CD4-positive, alpha-beta T cell (primary cell): ENCODE measurements around the gene TMLHE. TPM values are rescaled to one million over a fixed set of nuclear protein-coding genes. Genes with fewer than 3 reads are reported as not detected.
"Not testable (repeated sequence)": the region's sequence is repeated elsewhere in the genome, so short reads cannot be mapped to it uniquely, and the experiment has no call there.

Experiments used
- ATAC-seq: fragments of 200-7000 bp; cut with Tn5 transposase; one replicate; pipeline ENCODE4 v1.10.0; 2022; ENCODE audit warnings: mild to moderate bottlenecking; ENCODE audit not compliant: poor library complexity
- CTCF ChIA-PET: fragments of 350-600 bp; sonication (Branson Sonifier 250); formaldehyde crosslinking; loops from one replicate; lab custom pipeline; 2021; ENCODE audit warnings: antibody characterized with exemption, inconsistent platforms; lab: Charles Lee
- POLR2A ChIA-PET: fragments of 350-600 bp; sonication (Branson Sonifier 250); formaldehyde crosslinking; loops from one replicate; lab custom pipeline; 2021; ENCODE audit warnings: antibody characterized with exemption, inconsistent platforms; lab: Charles Lee
- DNase-seq, 14 experiments: peaks; one replicate each; pipeline ENCODE4 v3.0.0-alpha.2; 2013 to 2020; ENCODE audit warnings: mixed read lengths in 2 of 14
- H3K27ac ChIP-seq, 2 donors: one replicate each; pipeline versions ENCODE4 v1.5.1 to v1.7.0; 2013; ENCODE audit warnings: low read length in 2 of 2, low read depth in 1 of 2, mild to moderate bottlenecking in 1 of 2
- H3K27me3 ChIP-seq, 2 experiments: 1 replicate in 1 of 2; 2 replicates in 1 of 2; pipeline versions ENCODE4 v1.6.1 to v1.7.0; 2013; ENCODE audit warnings: low read length in 2 of 2, control low read depth in 1 of 2, mild to moderate bottlenecking in 1 of 2, moderate library complexity in 1 of 2; ENCODE audit not compliant: insufficient read depth in 2 of 2, control insufficient read depth in 1 of 2
- H3K36me3 ChIP-seq: one replicate; pipeline ENCODE4 v1.6.1; 2013; ENCODE audit warnings: low read length, control low read depth; ENCODE audit not compliant: insufficient read depth
- H3K4me1 ChIP-seq: one replicate; pipeline ENCODE4 v1.6.1; 2013; ENCODE audit warnings: low read length, control low read depth; ENCODE audit not compliant: insufficient read depth
- H3K4me3 ChIP-seq: one replicate; pipeline ENCODE4 v1.5.1; 2013; ENCODE audit warnings: mild to moderate bottlenecking, low read length, moderate library complexity
- H3K9me3 ChIP-seq, 2 experiments: 1 replicate in 1 of 2; 2 replicates in 1 of 2; pipeline versions ENCODE4 v1.6.1 to v1.7.0; 2013; ENCODE audit warnings: low read length in 2 of 2, mild to moderate bottlenecking in 2 of 2, control low read depth in 1 of 2, moderate library complexity in 1 of 2; ENCODE audit not compliant: control insufficient read depth in 1 of 2, insufficient read depth in 1 of 2
- H3K27ac Mint-ChIP-seq: one replicate; pipeline ENCODE4 v1.8.0; 2020; ENCODE audit warnings: mixed read lengths
- H3K27me3 Mint-ChIP-seq: one replicate; pipeline ENCODE4 v1.8.0; 2021; ENCODE audit warnings: mixed read lengths
- H3K36me3 Mint-ChIP-seq: one replicate; pipeline ENCODE4 v1.8.0; 2021; ENCODE audit warnings: low read depth, mixed read lengths
- H3K4me1 Mint-ChIP-seq: one replicate; pipeline ENCODE4 v1.8.0; 2021; ENCODE audit warnings: low read depth, mixed read lengths
- H3K4me3 Mint-ChIP-seq: one replicate; pipeline ENCODE4 v1.8.0; 2020; ENCODE audit warnings: mild to moderate bottlenecking, mixed read lengths
- H3K9me3 Mint-ChIP-seq: one replicate; pipeline ENCODE4 v1.8.0; 2020; ENCODE audit warnings: mixed read lengths
- CTCF ChIP-seq: fragments of 200-600 bp; IDR thresholded peaks from one replicate; pipeline ENCODE4 v1.8.0; 2022; ENCODE audit warnings: antibody characterized with exemption, mild to moderate bottlenecking
- intact Hi-C, 2 experiments: fragments of 100-400 bp; cut with DNase I in 1 of 2; cut with micrococcal nuclease in 1 of 2; formaldehyde crosslinking; loops; one replicate each; pipeline versions ENCODE4 v1.15.1 to v1.9.0; 2023 to 2025; cut with DNase I, micrococcal nuclease
- total RNA-seq, 174 experiments: library from RNA in 2 of 174; stranded (reverse) in 2 of 174; gene quantifications; one replicate each; pipeline ENCODE4 v1.2.3 and lab custom pipeline; 2021 to 2026

TMLHE gene
- total RNA-seq, 2 experiments from 2014 or later, result 6.9 to 8.9 TPM

- Mint-ChIP-seq H3K27ac (peak overlapping the region; percentile 70), H3K27me3 (no peaks in the 10 kb centered on the region), H3K36me3 (peaks cover 8% of the 10 kb centered on the region), H3K4me1 (peaks cover 11% of the 10 kb centered on the region), H3K4me3 (peak overlapping the region; percentile 82), H3K9me3 (peaks cover 3% of the 10 kb centered on the region)
- POLR2A ChIA-PET, result interaction anchor here (0.8 to 1.2 kb wide), 2 partner anchors 9 to 21 kb away, joined by 4 to 8 read pairs; partner anchors contain the start of genes SPRY3 and TMLHE
- Histone ChIP-seq H3K27me3 (no peaks in the 10 kb centered on the region), H3K4me3 (peak overlapping the region; percentile 35), H3K4me1 (no peaks in the 10 kb centered on the region), H3K36me3 (no peaks in the 10 kb centered on the region), H3K9me3 (peaks cover 0 to 6% of the 10 kb centered on the region in 2 experiments), H3K27ac (peak overlapping the region in 1 of 2 donors; percentile 55)
- no peak for TF ChIP-seq CTCF
- intact Hi-C loops, result no loop called here
- CTCF ChIA-PET, result no interaction called here
- ATAC-seq (peak; percentile 76), DNase-seq (peak in 3 of 14 experiments; percentile 39 to 61 (median 44))
Measured at GRCh38 chrX:155632431-155633100, 19.8 kb upstream of the TMLHE start.

GRCh38 chrX:155620110-155620509 lies 7.4 kb upstream of the TMLHE start:
- H3K27me3 Mint-ChIP-seq, CTCF ChIA-PET, H3K4me1 Mint-ChIP-seq, H3K27ac ChIP-seq, DNase-seq, H3K36me3 Mint-ChIP-seq, POLR2A ChIA-PET, H3K4me3 ChIP-seq, H3K4me3 Mint-ChIP-seq, H3K27me3 ChIP-seq, H3K9me3 ChIP-seq, intact Hi-C loops, H3K36me3 ChIP-seq, H3K4me1 ChIP-seq, H3K9me3 Mint-ChIP-seq, ATAC-seq, H3K27ac Mint-ChIP-seq: not testable (repeated sequence)

- H3K36me3 ChIP-seq, result no peaks in the 10 kb centered on the region
- Mint-ChIP-seq H3K9me3 (no peaks in the 10 kb centered on the region), H3K27me3 (no peaks in the 10 kb centered on the region), H3K4me1 (peaks cover 18% of the 10 kb centered on the region), H3K36me3 (peaks cover 8% of the 10 kb centered on the region), H3K27ac (no peak overlapping the region), H3K4me3 (peak overlapping the region; percentile 34)
- intact Hi-C loops, result no loop called here
- H3K4me3 ChIP-seq, result no peak overlapping the region
- ChIA-PET CTCF (no interaction called here), POLR2A (no interaction called here)
- H3K27ac ChIP-seq, result no peak overlapping the region
- H3K9me3 ChIP-seq, result no peaks in the 10 kb centered on the region
- DNase-seq (no peak), ATAC-seq (no peak)
- no peaks in the 10 kb centered on the region for H3K27me3 ChIP-seq
- TF ChIP-seq CTCF, result no peak
- H3K4me1 ChIP-seq, result no peaks in the 10 kb centered on the region
Measured at GRCh38 chrX:155615938-155616337, 3.2 kb upstream of the TMLHE start.
